ENCODE measurements around the gene CYP2E1. TPM values are rescaled to one million over a fixed set of nuclear protein-coding genes. Genes with fewer than 3 reads are reported as not detected.
"Not testable (repeated sequence)": the region's sequence is repeated elsewhere in the genome, so short reads cannot be mapped to it uniquely, and the experiment has no call there.

Gene CYP2E1
- total RNA-seq, 1 donor from 2014 or later: under 0.01 TPM

DNA sequence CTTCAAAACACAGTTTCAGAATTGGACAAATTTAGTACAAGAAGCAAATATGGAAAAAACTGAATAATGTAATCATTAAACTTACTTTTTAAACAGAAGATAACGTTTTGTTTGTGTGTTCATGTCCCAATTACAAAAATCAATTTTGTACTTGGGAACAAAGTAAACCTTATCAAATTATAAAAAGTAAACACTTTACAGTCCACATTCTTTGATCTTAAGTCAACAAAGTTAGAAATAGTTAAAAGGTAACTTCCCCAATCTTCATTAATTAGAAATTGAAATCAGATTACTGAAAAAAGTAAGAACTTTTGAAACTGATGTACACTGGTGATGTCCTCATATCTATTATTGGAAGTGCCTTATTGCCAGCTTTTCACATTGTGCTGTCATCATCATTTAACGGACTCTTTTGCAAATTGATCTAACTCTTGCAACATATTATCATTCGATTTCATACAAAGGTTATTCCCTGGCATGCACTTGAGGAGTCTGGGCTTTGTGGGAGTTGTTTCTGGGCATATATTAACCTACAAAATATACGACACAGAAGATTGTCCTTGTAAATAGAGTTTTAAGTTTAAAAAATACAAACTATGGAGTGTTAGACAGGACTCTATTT, 15.1 kb upstream of the CYP2E1 start:
- no peak for DNase-seq (ENCODE audit: low read depth)
- Histone ChIP-seq H3K4me3 (ENCODE audit: low read depth, low read length) (no peak overlapping the region), H3K27me3 (ENCODE audit: control insufficient read depth, insufficient read depth, low read length) (no peaks in the 10 kb centered on the region), H3K36me3 (ENCODE audit: control insufficient read depth, insufficient read depth, low read length) (no peaks in the 10 kb centered on the region)
- no peak for FAIRE-seq
- no peak for TF ChIP-seq CTCF (IDR thresholded peaks at IDR 0.05; ENCODE audit: insufficient read depth, low read length, severe bottlenecking)

DNA sequence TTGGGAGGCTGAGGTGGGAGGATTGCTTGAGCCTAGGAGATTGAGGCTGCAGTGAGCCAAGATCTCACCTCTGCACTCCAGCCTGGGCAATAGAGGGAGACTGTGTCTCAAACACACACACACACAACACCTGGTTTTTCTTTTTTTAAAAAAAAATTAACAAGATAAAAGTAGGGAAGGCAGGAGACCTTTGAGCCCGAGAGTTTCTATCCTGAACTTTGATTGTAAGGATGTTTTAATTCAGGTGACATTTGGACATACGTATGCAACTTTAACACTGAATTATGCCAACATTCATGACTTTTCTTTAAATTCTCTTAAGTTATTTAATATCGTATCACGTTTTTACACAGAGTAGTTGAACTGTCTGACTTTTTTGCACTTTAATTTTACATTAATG, 11.7 kb upstream of the CYP2E1 start:
- no peak for DNase-seq (ENCODE audit: low read depth)
- FAIRE-seq: no peak
- Histone ChIP-seq H3K27me3 (ENCODE audit: control insufficient read depth, insufficient read depth, low read length) (no peaks in the 10 kb centered on the region), H3K4me3 (ENCODE audit: low read depth, low read length) (no peak overlapping the region), H3K36me3 (ENCODE audit: control insufficient read depth, insufficient read depth, low read length) (no peaks in the 10 kb centered on the region)
- TF ChIP-seq CTCF (IDR thresholded peaks at IDR 0.05; ENCODE audit: insufficient read depth, low read length, severe bottlenecking): no peak

- no peak for DNase-seq (ENCODE audit: low read depth)
- Histone ChIP-seq H3K27me3 (ENCODE audit: control insufficient read depth, insufficient read depth, low read length) (no peaks in the 10 kb centered on the region), H3K4me3 (ENCODE audit: low read depth, low read length) (no peak overlapping the region), H3K36me3 (ENCODE audit: control insufficient read depth, insufficient read depth, low read length) (no peaks in the 10 kb centered on the region)
- no peak for FAIRE-seq
- TF ChIP-seq CTCF (IDR thresholded peaks at IDR 0.05; ENCODE audit: insufficient read depth, low read length, severe bottlenecking): no peak
Observed at GRCh38 chr10:133516057-133516456, 11.1 kb upstream of the CYP2E1 start.

- not testable (repeated sequence) for FAIRE-seq; H3K36me3 ChIP-seq (ENCODE audit: control insufficient read depth, insufficient read depth, low read length); H3K4me3 ChIP-seq (ENCODE audit: low read depth, low read length); H3K27me3 ChIP-seq (ENCODE audit: control insufficient read depth, insufficient read depth, low read length); DNase-seq (ENCODE audit: low read depth)
Observed at GRCh38 chr10:133518517-133518916, 8.6 kb upstream of the CYP2E1 start.

DNA sequence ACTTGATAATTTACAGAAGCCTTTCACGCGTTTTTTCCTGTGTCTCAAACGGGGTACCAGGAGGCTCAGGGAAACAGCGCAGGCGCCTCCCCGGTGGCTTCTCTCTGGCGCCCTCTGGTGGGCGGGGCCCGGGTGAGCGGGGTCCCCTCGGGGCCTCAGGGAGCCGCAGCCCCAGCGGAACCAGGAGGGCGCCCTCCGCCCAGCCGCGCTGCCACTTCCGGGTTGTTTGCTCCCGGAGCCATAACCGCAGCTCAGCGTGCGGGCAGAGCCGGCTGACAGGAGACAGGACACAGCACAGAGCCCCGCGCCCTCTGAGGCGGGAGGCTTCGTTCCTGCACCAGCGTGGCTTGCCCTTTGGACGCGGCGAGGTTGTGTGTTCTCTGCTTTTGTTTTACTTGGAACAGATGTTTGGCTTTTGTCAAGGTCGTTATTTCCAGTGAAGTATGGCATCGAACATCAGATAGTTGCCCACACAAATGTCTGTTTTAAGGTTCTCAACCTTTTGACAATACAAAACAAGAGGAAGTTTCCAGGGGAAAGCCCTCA, 6.9 kb upstream of the CYP2E1 start:
- peak; percentile 85 for TF ChIP-seq CTCF (IDR thresholded peaks at IDR 0.05; ENCODE audit: insufficient read depth, low read length, severe bottlenecking)
- no peaks in the 10 kb centered on the region for H3K36me3 ChIP-seq (ENCODE audit: control insufficient read depth, insufficient read depth, low read length)
- no peaks in the 10 kb centered on the region for H3K27me3 ChIP-seq (ENCODE audit: control insufficient read depth, insufficient read depth, low read length)
- peak overlapping the region; percentile 19 for H3K4me3 ChIP-seq (ENCODE audit: low read depth, low read length)
- DNase-seq (ENCODE audit: low read depth): peak; percentile 22
- FAIRE-seq: peak; percentile 81

GRCh38 chr10:133523631-133524203, 3.4 kb upstream of the CYP2E1 start:
- FAIRE-seq: no peak

More at GRCh38 chr10:133523631-133524203, 3.4 kb upstream of the CYP2E1 start:
- H3K27me3 ChIP-seq (ENCODE audit: control insufficient read depth, insufficient read depth, low read length): peaks cover 4% of the 10 kb centered on the region
- TF ChIP-seq CTCF (IDR thresholded peaks at IDR 0.05; ENCODE audit: insufficient read depth, low read length, severe bottlenecking): no peak
- H3K36me3 ChIP-seq (ENCODE audit: control insufficient read depth, insufficient read depth, low read length): no peaks in the 10 kb centered on the region
- H3K4me3 ChIP-seq (ENCODE audit: low read depth, low read length): no peak overlapping the region
- DNase-seq (ENCODE audit: low read depth): peak; percentile 86
